Naive thymus-derived CD4-positive, alpha-beta T cell (primary cell): ENCODE data around the gene MYL2. TPM values are rescaled to one million over a fixed set of nuclear protein-coding genes. Genes with fewer than 3 reads are reported as not detected.

Source experiments
- ATAC-seq: fragments of 150-1000 bp; cut with Tn5 transposase; 2 replicates; pipeline ENCODE4 v1.10.0; 2021; ENCODE audit warnings: mild to moderate bottlenecking, moderate library complexity
- CTCF ChIA-PET: fragments of 350-600 bp; sonication (Branson Sonifier 250); formaldehyde crosslinking; loops from one replicate; lab custom pipeline; 2021; ENCODE audit warnings: antibody characterized with exemption; lab: Charles Lee
- POLR2A ChIA-PET: fragments of 350-600 bp; sonication (Branson Sonifier 250); formaldehyde crosslinking; loops from one replicate; lab custom pipeline; 2021; ENCODE audit warnings: antibody characterized with exemption, inconsistent platforms; lab: Charles Lee
- DNase-seq, 9 donors: peaks; one replicate each; pipeline versions ENCODE4 v3.0.0 to v3.0.0-alpha.2; 2020 to 2022; ENCODE audit warnings: mixed read lengths in 1 of 9
- H3K27ac ChIP-seq: one replicate; pipeline ENCODE4 v1.7.0; 2013; ENCODE audit warnings: mild to moderate bottlenecking, low read depth, low read length, moderate library complexity
- H3K27me3 ChIP-seq, 2 donors: one replicate each; pipeline ENCODE4 v1.7.0; 2013; ENCODE audit warnings: low read length in 2 of 2, mild to moderate bottlenecking in 2 of 2, moderate library complexity in 2 of 2; ENCODE audit not compliant: control insufficient read depth in 2 of 2, insufficient read depth in 2 of 2
- H3K36me3 ChIP-seq, 3 experiments: 1 replicate in 2 of 3; 2 replicates in 1 of 3; pipeline ENCODE4 v1.7.0; 2013; ENCODE audit warnings: low read length in 3 of 3, mild to moderate bottlenecking in 3 of 3, moderate library complexity in 1 of 3; ENCODE audit not compliant: insufficient read depth in 3 of 3, control insufficient read depth in 2 of 3
- H3K4me1 ChIP-seq, 2 donors: one replicate each; pipeline ENCODE4 v1.7.0; 2013; ENCODE audit warnings: low read length in 2 of 2, mild to moderate bottlenecking in 2 of 2, moderate library complexity in 1 of 2; ENCODE audit not compliant: control insufficient read depth in 2 of 2, insufficient read depth in 2 of 2
- H3K4me3 ChIP-seq: 2 replicates; pipeline ENCODE4 v1.7.0; 2013; ENCODE audit warnings: mild to moderate bottlenecking, low read length
- H3K9me3 ChIP-seq, 3 experiments: 1 replicate in 2 of 3; 2 replicates in 1 of 3; pipeline ENCODE4 v1.7.0; 2013; ENCODE audit warnings: low read length in 3 of 3; ENCODE audit not compliant: control insufficient read depth in 2 of 3
- H3K27ac Mint-ChIP-seq, 9 donors: one replicate each; pipeline ENCODE4 v1.8.0; 2020 to 2022; ENCODE audit warnings: mixed read lengths in 9 of 9, mild to moderate bottlenecking in 8 of 9, moderate library complexity in 5 of 9, inconsistent platforms in 2 of 9
- H3K27me3 Mint-ChIP-seq, 5 donors: one replicate each; pipeline ENCODE4 v1.8.0; 2021 to 2022; ENCODE audit warnings: mixed read lengths in 5 of 5, mild to moderate bottlenecking in 1 of 5
- H3K36me3 Mint-ChIP-seq, 5 donors: one replicate each; pipeline ENCODE4 v1.8.0; 2020 to 2022; ENCODE audit warnings: mixed read lengths in 5 of 5, mild to moderate bottlenecking in 3 of 5, inconsistent platforms in 1 of 5
- H3K4me1 Mint-ChIP-seq, 7 donors: one replicate each; pipeline ENCODE4 v1.8.0; 2020 to 2022; ENCODE audit warnings: mixed read lengths in 7 of 7, mild to moderate bottlenecking in 3 of 7, inconsistent platforms in 1 of 7
- H3K4me3 Mint-ChIP-seq, 10 donors: one replicate each; pipeline ENCODE4 v1.8.0; 2020 to 2022; ENCODE audit warnings: mild to moderate bottlenecking in 10 of 10, mixed read lengths in 10 of 10, moderate library complexity in 6 of 10, inconsistent platforms in 2 of 10
- H3K9me3 Mint-ChIP-seq, 11 donors: one replicate each; pipeline ENCODE4 v1.8.0; 2020 to 2022; ENCODE audit warnings: mixed read lengths in 11 of 11, mild to moderate bottlenecking in 4 of 11, inconsistent platforms in 1 of 11, moderate library complexity in 1 of 11
- intact Hi-C, 2 donors: fragments of 100-400 bp; cut with micrococcal nuclease; formaldehyde crosslinking; loops; one replicate each; pipeline ENCODE4 v1.15.1; 2023
- polyA plus RNA-seq, 2 donors: library from polyadenylated mRNA; unstranded; fragments of 300-500 nt; fragmentation: Illumina TruSeq; gene quantifications; one replicate each; pipeline ENCODE4 v1.2.3, GENCODE V29; 2021
- total RNA-seq, 6 experiments: library from RNA in 5 of 6; stranded (reverse) in 5 of 6; gene quantifications; 1 replicate in 5 of 6; 2 replicates in 1 of 6; pipeline ENCODE4 v1.2.3 and lab custom pipeline; 2021 to 2026

The MYL2 gene
- total and polyA plus RNA-seq, 7 experiments from 2014 or later: not detected

GRCh38 chr12:110932046-110932445 is 11.7 kb upstream of the MYL2 start:
- intact Hi-C loops: no loop called here
- peaks cover 0 to 1% of the 10 kb centered on the region in 2 donors for H3K4me1 ChIP-seq
- H3K27me3 ChIP-seq: no peaks in the 10 kb centered on the region
- no peak overlapping the region for H3K4me3 Mint-ChIP-seq
- H3K9me3 ChIP-seq: no peaks in the 10 kb centered on the region
- POLR2A ChIA-PET: no interaction called here
- CTCF ChIA-PET: interaction anchor here (0.6 kb wide), 1 partner anchor 185 kb away, joined by 3 read pairs; no protein-coding TSS in a partner anchor
- no peak for ATAC-seq
- peaks cover 0 to 3% (median 2%) of the 10 kb centered on the region in 7 donors for H3K4me1 Mint-ChIP-seq
- H3K27ac ChIP-seq: no peak overlapping the region
- DNase-seq: no peak
- no peak overlapping the region for H3K4me3 ChIP-seq
- H3K9me3 Mint-ChIP-seq: no peaks in the 10 kb centered on the region
- H3K27me3 Mint-ChIP-seq: peaks cover 2 to 16% (median 11%) of the 10 kb centered on the region in 5 donors
- no peaks in the 10 kb centered on the region for H3K36me3 Mint-ChIP-seq
- no peak overlapping the region for H3K27ac Mint-ChIP-seq
- H3K36me3 ChIP-seq: no peaks in the 10 kb centered on the region

GRCh38 chr12:110931315-110931728 is 10.9 kb upstream of the MYL2 start:
- no peak for DNase-seq
- Histone ChIP-seq H3K9me3 (no peaks in the 10 kb centered on the region), H3K27ac (no peak overlapping the region), H3K27me3 (no peaks in the 10 kb centered on the region), H3K4me3 (no peak overlapping the region), H3K4me1 (no peaks in the 10 kb centered on the region), H3K36me3 (no peaks in the 10 kb centered on the region)
- ATAC-seq: no peak
- H3K9me3 Mint-ChIP-seq: no peaks in the 10 kb centered on the region
- H3K27ac Mint-ChIP-seq: no peak overlapping the region
- peaks cover under 1 to 9% (median 8%) of the 10 kb centered on the region in 5 donors for H3K27me3 Mint-ChIP-seq
- H3K4me3 Mint-ChIP-seq: no peak overlapping the region
- H3K4me1 Mint-ChIP-seq: no peaks in the 10 kb centered on the region
- intact Hi-C loops: no loop called here
- no peaks in the 10 kb centered on the region for H3K36me3 Mint-ChIP-seq
- ChIA-PET CTCF (no interaction called here), POLR2A (no interaction called here)

GRCh38 chr12:110930348-110931314 is 10.3 kb upstream of the MYL2 start:
- Histone ChIP-seq H3K36me3 (no peaks in the 10 kb centered on the region), H3K4me1 (no peaks in the 10 kb centered on the region), H3K4me3 (no peak overlapping the region), H3K27ac (no peak overlapping the region), H3K27me3 (no peaks in the 10 kb centered on the region), H3K9me3 (no peaks in the 10 kb centered on the region)
- no peak for ATAC-seq
- Mint-ChIP-seq H3K4me3 (no peak overlapping the region), H3K9me3 (no peaks in the 10 kb centered on the region), H3K27me3 (peaks cover 0 to 10% (median 5%) of the 10 kb centered on the region in 5 donors), H3K4me1 (no peaks in the 10 kb centered on the region), H3K36me3 (no peaks in the 10 kb centered on the region), H3K27ac (no peak overlapping the region)
- ChIA-PET POLR2A (no interaction called here), CTCF (no interaction called here)
- intact Hi-C loops: no loop called here
- no peak for DNase-seq

DNA sequence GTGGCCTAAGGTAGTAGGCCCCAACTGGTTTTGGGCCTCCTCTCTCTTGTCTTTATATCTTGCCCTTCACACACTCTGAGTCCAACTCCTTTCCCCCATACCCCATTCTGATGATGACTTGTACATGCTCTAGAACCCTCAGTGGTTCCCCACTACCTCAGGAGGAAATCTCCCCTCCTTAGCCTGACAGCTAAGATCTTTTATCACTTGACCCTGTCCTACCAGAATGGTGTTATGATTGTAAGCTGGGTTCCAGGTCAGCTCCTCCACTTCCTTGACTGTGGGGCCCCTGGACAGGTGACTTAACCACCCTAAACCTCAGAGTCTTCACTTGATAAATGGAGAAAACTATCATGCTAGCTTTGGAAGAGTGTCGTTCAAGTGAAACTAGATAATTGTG is 9.4 kb upstream of the MYL2 start:
- H3K4me3 Mint-ChIP-seq: no peak overlapping the region
- H3K9me3 Mint-ChIP-seq: no peaks in the 10 kb centered on the region
- intact Hi-C loops: no loop called here
- Histone ChIP-seq H3K9me3 (no peaks in the 10 kb centered on the region), H3K4me3 (no peak overlapping the region), H3K36me3 (no peaks in the 10 kb centered on the region), H3K4me1 (no peaks in the 10 kb centered on the region), H3K27ac (no peak overlapping the region), H3K27me3 (no peaks in the 10 kb centered on the region)
- CTCF ChIA-PET: no interaction called here
- DNase-seq (no peak), ATAC-seq (no peak)
- no peak overlapping the region for H3K27ac Mint-ChIP-seq
- POLR2A ChIA-PET: no interaction called here
- H3K36me3 Mint-ChIP-seq: no peaks in the 10 kb centered on the region
- H3K27me3 Mint-ChIP-seq: peaks cover 4 to 10% (median 5%) of the 10 kb centered on the region in 5 donors
- H3K4me1 Mint-ChIP-seq: no peaks in the 10 kb centered on the region

GRCh38 chr12:110928700-110929099 is 8.3 kb upstream of the MYL2 start:
- Histone ChIP-seq H3K4me3 (no peak overlapping the region), H3K9me3 (no peaks in the 10 kb centered on the region), H3K4me1 (no peaks in the 10 kb centered on the region), H3K36me3 (no peaks in the 10 kb centered on the region), H3K27ac (no peak overlapping the region), H3K27me3 (no peaks in the 10 kb centered on the region)
- no peak overlapping the region for H3K27ac Mint-ChIP-seq
- ChIA-PET POLR2A (no interaction called here), CTCF (no interaction called here)
- H3K27me3 Mint-ChIP-seq: peaks cover 0 to 5% (median 4%) of the 10 kb centered on the region in 5 donors
- H3K9me3 Mint-ChIP-seq: no peaks in the 10 kb centered on the region
- no peak for ATAC-seq
- no peaks in the 10 kb centered on the region for H3K36me3 Mint-ChIP-seq
- H3K4me1 Mint-ChIP-seq: no peaks in the 10 kb centered on the region
- DNase-seq: no peak
- H3K4me3 Mint-ChIP-seq: no peak overlapping the region
- intact Hi-C loops: no loop called here

DNA sequence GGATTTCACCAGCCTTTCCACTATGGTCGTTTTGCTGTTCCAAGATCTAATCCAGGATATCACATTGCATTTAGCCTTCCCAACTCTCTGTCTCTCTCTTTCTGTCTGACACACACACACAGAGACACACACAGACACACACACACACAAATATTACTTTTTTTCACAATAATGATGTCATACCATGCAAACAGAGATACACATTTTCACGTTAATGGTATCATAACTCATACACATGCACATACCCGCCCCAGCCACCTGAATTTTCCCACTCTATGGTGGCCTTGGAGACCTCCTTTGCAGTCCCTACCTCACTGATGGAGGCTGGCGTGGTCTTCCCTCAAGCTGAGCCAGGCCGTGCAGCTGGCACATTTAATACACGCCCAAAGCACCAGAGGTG is 7.2 kb upstream of the MYL2 start:
- Histone ChIP-seq H3K36me3 (no peaks in the 10 kb centered on the region), H3K27ac (no peak overlapping the region), H3K9me3 (no peaks in the 10 kb centered on the region), H3K4me1 (no peaks in the 10 kb centered on the region), H3K4me3 (no peak overlapping the region), H3K27me3 (no peaks in the 10 kb centered on the region)
- ChIA-PET POLR2A (interaction anchor here (0.6 kb wide), 1 partner anchor 34 kb away, joined by 3 read pairs; no protein-coding TSS in a partner anchor), CTCF (interaction anchor here (0.9 kb wide), 1 partner anchor 345 kb away, joined by 3 read pairs; no protein-coding TSS in a partner anchor)
- H3K27ac Mint-ChIP-seq: no peak overlapping the region
- no peaks in the 10 kb centered on the region for H3K36me3 Mint-ChIP-seq
- H3K4me1 Mint-ChIP-seq: no peaks in the 10 kb centered on the region
- peaks cover 0 to 5% (median 4%) of the 10 kb centered on the region in 5 donors for H3K27me3 Mint-ChIP-seq
- no peak for DNase-seq
- intact Hi-C loops: no loop called here
- no peak for ATAC-seq
- no peaks in the 10 kb centered on the region for H3K9me3 Mint-ChIP-seq
- no peak overlapping the region for H3K4me3 Mint-ChIP-seq
